ENCODE data around the gene B3GLCT.
"Not testable (repeated sequence)": the region's sequence is repeated elsewhere in the genome, so short reads cannot be mapped to it uniquely, and the experiment has no call there.

Gene B3GLCT

GRCh38 chr13:31278869-31279268, 79.1 kb downstream of the B3GLCT start:
- no peak for DNase-seq (ENCODE audit: low read depth, low spot score)

- DNase-seq (ENCODE audit: low read depth, low spot score) = no peak
These were observed 83.1 kb downstream of the B3GLCT start for GRCh38 chr13:31282741-31283455.

GRCh38 chr13:31286930-31287329, 87.2 kb downstream of the B3GLCT start:
- DNase-seq (ENCODE audit: low read depth, low spot score) = no peak

GRCh38 chr13:31301119-31301518, 101.3 kb downstream of the B3GLCT start:
- no peak for DNase-seq (ENCODE audit: low read depth, low spot score)

- DNase-seq (ENCODE audit: low read depth, low spot score) = no peak
These were observed 110.6 kb downstream of the B3GLCT start for GRCh38 chr13:31310356-31310755.

- no peak for DNase-seq (ENCODE audit: low read depth, low spot score)
These were observed 111.0 kb downstream of the B3GLCT start for GRCh38 chr13:31310786-31311185.

GRCh38 chr13:31311921-31312320, 112.1 kb downstream of the B3GLCT start:
- no peak for DNase-seq (ENCODE audit: low read depth, low spot score)

- no peak for DNase-seq (ENCODE audit: low read depth, low spot score)
These were observed 115.2 kb downstream of the B3GLCT start for GRCh38 chr13:31314961-31315360.

- no peak for DNase-seq (ENCODE audit: low read depth, low spot score)
These were observed 121.2 kb downstream of the B3GLCT start for GRCh38 chr13:31320946-31321345.

GRCh38 chr13:31321457-31321856, 121.7 kb downstream of the B3GLCT start:
- no peak for DNase-seq (ENCODE audit: low read depth, low spot score)

GRCh38 chr13:31322026-31322425, 122.3 kb downstream of the B3GLCT start:
- no peak for DNase-seq (ENCODE audit: low read depth, low spot score)

GRCh38 chr13:31322702-31323405, 123.1 kb downstream of the B3GLCT start:
- no peak for DNase-seq (ENCODE audit: low read depth, low spot score)

- no peak for DNase-seq (ENCODE audit: low read depth, low spot score)
These were observed 127.5 kb downstream of the B3GLCT start for GRCh38 chr13:31327182-31327860.

GRCh38 chr13:31328549-31329235, 128.9 kb downstream of the B3GLCT start:
- peak; percentile 19 for DNase-seq (ENCODE audit: low read depth, low spot score)

- DNase-seq (ENCODE audit: low read depth, low spot score) = no peak
These were observed 130.5 kb downstream of the B3GLCT start for GRCh38 chr13:31330236-31330635.

- no peak for DNase-seq (ENCODE audit: low read depth, low spot score)
These were observed 131.3 kb downstream of the B3GLCT start for GRCh38 chr13:31331068-31331467.

GRCh38 chr13:31334547-31334946, 134.8 kb downstream of the B3GLCT start:
- DNase-seq (ENCODE audit: low read depth, low spot score) = no peak

GRCh38 chr13:31334994-31335557, 135.3 kb downstream of the B3GLCT start:
- no peak for DNase-seq (ENCODE audit: low read depth, low spot score)

- not testable (repeated sequence) for DNase-seq (ENCODE audit: low read depth, low spot score)
These were observed 139.8 kb downstream of the B3GLCT start for GRCh38 chr13:31339616-31340015.

GRCh38 chr13:31340848-31341247, 141.1 kb downstream of the B3GLCT start:
- DNase-seq (ENCODE audit: low read depth, low spot score) = not testable (repeated sequence)

- no peak for DNase-seq (ENCODE audit: low read depth, low spot score)
These were observed 147.1 kb downstream of the B3GLCT start for GRCh38 chr13:31346891-31347290.

- DNase-seq (ENCODE audit: low read depth, low spot score) = no peak
These were observed 149.4 kb downstream of the B3GLCT start for GRCh38 chr13:31349156-31349555.
